A549 (cell line): Measurements from ENCODE around the gene SOSTDC1.

Experiments used
- CBX8 ChIP-seq: fragments of 200-600 bp; sonication (generic); IDR thresholded peaks from 2 replicates; pipeline ENCODE4 v1.6.1; 2016
- CTCF ChIP-seq: fragments of >200 bp; sonication (Bioruptor Twin); formaldehyde crosslinking; IDR thresholded peaks from 3 replicates; pipeline ENCODE4 v1.5.1; 2016
- HDAC2 ChIP-seq: fragments of 200-600 bp; sonication (generic); IDR thresholded peaks from 2 replicates; pipeline ENCODE4 v1.6.1; 2016
- HOXB5 ChIP-seq: fragments of 250-450 bp; sonication (Bioruptor Pico); IDR thresholded peaks from 2 replicates; pipeline ENCODE4 v1.5.0; 2020; ENCODE audit warnings: mild to moderate bottlenecking, moderate library complexity

- TF ChIP-seq CTCF (0 out of 3 replicates have a peak, but pooled peaks have one; percentile 10), CBX8 (no peak), HDAC2 (no peak; the same call in 1 of the 2 replicates), HOXB5 (CRISPR knock-in tag) (no peak)
These were observed 44.7 kb downstream of the SOSTDC1 start for GRCh38 chr7:16420649-16421332.
